A549 (cell line): ENCODE data around the gene RANGRF.

Experiments used
- CEBPB ChIP-seq, 2 experiments: fragments of >200 bp in 1 of 2; sonication (Bioruptor Twin) in 1 of 2; formaldehyde crosslinking in 1 of 2; IDR thresholded peaks; 2 replicates each; pipeline ENCODE4 v1.6.1; 2012 to 2016
- CTCF ChIP-seq: fragments of >200 bp; sonication (Bioruptor Twin); formaldehyde crosslinking; IDR thresholded peaks from 3 replicates; pipeline ENCODE4 v1.5.1; 2016
- EP300 ChIP-seq, 2 experiments: fragments of >200 bp; sonication (Bioruptor Twin); formaldehyde crosslinking; IDR thresholded peaks; 2 replicates in 1 of 2; 3 replicates in 1 of 2; pipeline ENCODE4 v1.6.1; 2016 to 2017
- NR3C1 ChIP-seq: fragments of >200 bp; sonication (Bioruptor Twin); formaldehyde crosslinking; IDR thresholded peaks from 3 replicates; pipeline ENCODE4 v1.6.1; 2017
- PBX3 ChIP-seq: IDR thresholded peaks from 2 replicates; pipeline ENCODE4 v1.6.1; 2012
- POLR2A ChIP-seq: IDR thresholded peaks from 2 replicates; pipeline ENCODE4 v1.6.1; 2012; ENCODE audit warnings: mild to moderate bottlenecking, low read length
- RAD21 ChIP-seq, 2 experiments: fragments of >200 bp in 1 of 2; sonication (Bioruptor Twin) in 1 of 2; formaldehyde crosslinking in 1 of 2; IDR thresholded peaks in 1 of 2; conservative IDR thresholded peaks in 1 of 2; 2 replicates in 1 of 2; 3 replicates in 1 of 2; pipeline ENCODE4 v1.6.1; 2012 to 2018; ENCODE audit warnings: inconsistent platforms in 1 of 2
- RARB ChIP-seq: fragments of 250-450 bp; sonication (Bioruptor Pico); IDR thresholded peaks from 2 replicates; pipeline ENCODE4 v1.8.0; 2021; ENCODE audit warnings: mild to moderate bottlenecking, moderate library complexity
- RCOR1 ChIP-seq: fragments of 150-350 bp; IDR thresholded peaks from 2 replicates; pipeline ENCODE4 v1.6.1; 2014; ENCODE audit warnings: antibody characterized with exemption, low read length, low read depth
- RFX5 ChIP-seq: fragments of 450-650 bp; IDR thresholded peaks from 2 replicates; pipeline ENCODE4 v1.7.1; 2014; ENCODE audit warnings: antibody characterized with exemption, mild to moderate bottlenecking, moderate library complexity

GRCh38 chr17:8310601-8311123 is 22.2 kb downstream of the RANGRF start:
- TF ChIP-seq EP300 (IDR thresholded peaks at IDR 0.05) (no peak), CTCF (no peak), CEBPB (IDR thresholded peaks at IDR 0.05) (no peak), POLR2A (no peak), RARB (CRISPR knock-in tag) (no peak), RCOR1 (no peak), NR3C1 (no peak), RFX5 (no peak), PBX3 (no peak), RAD21 (conservative IDR thresholded peaks at IDR 0.05 in 1 of 2, IDR thresholded peaks at IDR 0.05 in 1 of 2) (no peak)
